ENCODE measurements around the gene HIVEP3.

- TF ChIP-seq, protein P1, sequence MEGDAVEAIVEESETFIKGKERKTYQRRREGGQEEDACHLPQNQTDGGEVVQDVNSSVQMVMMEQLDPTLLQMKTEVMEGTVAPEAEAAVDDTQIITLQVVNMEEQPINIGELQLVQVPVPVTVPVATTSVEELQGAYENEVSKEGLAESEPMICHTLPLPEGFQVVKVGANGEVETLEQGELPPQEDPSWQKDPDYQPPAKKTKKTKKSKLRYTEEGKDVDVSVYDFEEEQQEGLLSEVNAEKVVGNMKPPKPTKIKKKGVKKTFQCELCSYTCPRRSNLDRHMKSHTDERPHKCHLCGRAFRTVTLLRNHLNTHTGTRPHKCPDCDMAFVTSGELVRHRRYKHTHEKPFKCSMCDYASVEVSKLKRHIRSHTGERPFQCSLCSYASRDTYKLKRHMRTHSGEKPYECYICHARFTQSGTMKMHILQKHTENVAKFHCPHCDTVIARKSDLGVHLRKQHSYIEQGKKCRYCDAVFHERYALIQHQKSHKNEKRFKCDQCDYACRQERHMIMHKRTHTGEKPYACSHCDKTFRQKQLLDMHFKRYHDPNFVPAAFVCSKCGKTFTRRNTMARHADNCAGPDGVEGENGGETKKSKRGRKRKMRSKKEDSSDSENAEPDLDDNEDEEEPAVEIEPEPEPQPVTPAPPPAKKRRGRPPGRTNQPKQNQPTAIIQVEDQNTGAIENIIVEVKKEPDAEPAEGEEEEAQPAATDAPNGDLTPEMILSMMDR (IDR thresholded peaks at IDR 0.05): no peak
- no peak for TF ChIP-seq POLR2A (IDR thresholded peaks at IDR 0.05)
These were observed 70.3 kb downstream of the HIVEP3 start for GRCh38 chr1:41848216-41848952.

Data from body of pancreas (tissue), 4 donors.